ENCODE data around the gene ELMO1. TPM values are rescaled to one million over a fixed set of nuclear protein-coding genes. Genes with fewer than 3 reads are reported as not detected.

ELMO1 gene
- polyA plus RNA-seq, 2 of the 4 experiments (the other 2 are of a cell fraction), result 2.3 to 6.1 TPM

- TF ChIP-seq HOXA7 (CRISPR knock-in tag; IDR thresholded peaks at IDR 0.05) (no peak), ZNF302 (CRISPR knock-in tag; IDR thresholded peaks at IDR 0.05) (no peak), NPAS2 (CRISPR knock-in tag; IDR thresholded peaks at IDR 0.05; ENCODE audit: borderline replicate concordance) (no peak)
Observed at GRCh38 chr7:36985316-36985715, 463.3 kb downstream of the ELMO1 start (continued).

- ChIA-PET POLR2A (no interaction called here), CTCF (interaction anchor here (1.0 to 10.1 kb wide), 8 partner anchors 8 to 214 kb away, joined by 3 to 143 read pairs (median 24); no protein-coding TSS in a partner anchor)
- no peaks in the 10 kb centered on the region for H3K9me3 ChIP-seq
Observed at GRCh38 chr7:36984710-36985312, 463.9 kb downstream of the ELMO1 start.

DNA sequence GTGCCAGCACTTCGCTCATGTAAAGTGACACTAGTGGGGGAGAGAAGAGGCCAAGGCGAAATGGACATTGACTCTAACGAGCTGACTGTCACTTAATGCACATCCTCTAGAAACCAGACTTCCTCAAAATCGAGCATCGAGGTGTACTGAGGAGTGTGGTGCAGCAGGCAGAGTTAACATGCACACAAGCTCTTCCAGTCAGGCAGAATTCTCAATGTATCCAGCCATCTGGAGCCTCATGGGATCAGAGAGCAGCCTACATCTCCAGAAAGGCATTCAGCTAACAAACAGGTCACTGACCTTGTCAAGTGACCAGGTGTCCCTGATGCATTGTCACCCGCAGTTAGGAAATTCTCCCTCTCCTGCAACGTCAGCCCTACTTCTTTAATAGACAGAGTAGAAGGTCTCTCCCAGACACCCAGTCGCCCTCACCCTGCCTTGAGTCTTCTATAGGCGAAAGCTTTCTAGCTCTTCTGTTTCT lies 464.6 kb downstream of the ELMO1 start:
- Histone ChIP-seq H3K9me3 (no peaks in the 10 kb centered on the region), H3K4me2 (no peak overlapping the region), H3K27ac (no peak overlapping the region), H3K4me1 (no peaks in the 10 kb centered on the region), H3K4me3 (no peak overlapping the region)
- FAIRE-seq (no peak), ATAC-seq (no peak), DNase-seq (ENCODE audit: low read depth in 1 of 2, low spot score in 1 of 2) (no peak)
- TF ChIP-seq BHLHE40 (IDR thresholded peaks at IDR 0.05; ENCODE audit: low read depth, low read length) (no peak), E2F6 (IDR thresholded peaks at IDR 0.05; ENCODE audit: borderline replicate concordance, low read depth) (no peak), NPAS2 (CRISPR knock-in tag; IDR thresholded peaks at IDR 0.05; ENCODE audit: borderline replicate concordance) (no peak)
- 54% methylated on average over 9 of the region's 9 CpGs for WGBS (ENCODE audit: missing lambda C conversion rate)
- POLR2A ChIA-PET, result no interaction called here
- CTCF ChIA-PET, result interaction anchor here (0.5 to 10.1 kb wide), 9 partner anchors 7 to 216 kb away, joined by 3 to 143 read pairs (median 21); no protein-coding TSS in a partner anchor

More at GRCh38 chr7:36984710-36985312, 463.9 kb downstream of the ELMO1 start:
- TF ChIP-seq HES2 (IDR thresholded peaks at IDR 0.05) (no peak), RNF2 (IDR thresholded peaks at IDR 0.05; ENCODE audit: borderline replicate concordance, low read depth) (0 out of 2 replicates have a peak, but pooled peaks have one; percentile 41)
- FAIRE-seq (no peak), DNase-seq (ENCODE audit: low read depth in 1 of 2, low spot score in 1 of 2) (no peak), ATAC-seq (no peak)
- Histone ChIP-seq H3K4me1 (no peaks in the 10 kb centered on the region), H3K4me2 (no peak overlapping the region), H3K27ac (no peak overlapping the region), H3K4me3 (no peak overlapping the region)
- 48% methylated on average over 6 of the region's 6 CpGs for WGBS (ENCODE audit: missing lambda C conversion rate)

GRCh38 chr7:36982766-36983165 lies 465.9 kb downstream of the ELMO1 start:
- DNase-seq (ENCODE audit: low read depth in 1 of 2, low spot score in 1 of 2) (no peak), ATAC-seq (no peak), FAIRE-seq (no peak)
- Histone ChIP-seq H3K4me3 (no peak overlapping the region), H3K4me2 (no peak overlapping the region), H3K27ac (no peak overlapping the region), H3K4me1 (no peaks in the 10 kb centered on the region), H3K9me3 (no peaks in the 10 kb centered on the region)
- WGBS (ENCODE audit: missing lambda C conversion rate), result 61% methylated on average over 3 of the region's 3 CpGs
- TF ChIP-seq, protein P1, sequence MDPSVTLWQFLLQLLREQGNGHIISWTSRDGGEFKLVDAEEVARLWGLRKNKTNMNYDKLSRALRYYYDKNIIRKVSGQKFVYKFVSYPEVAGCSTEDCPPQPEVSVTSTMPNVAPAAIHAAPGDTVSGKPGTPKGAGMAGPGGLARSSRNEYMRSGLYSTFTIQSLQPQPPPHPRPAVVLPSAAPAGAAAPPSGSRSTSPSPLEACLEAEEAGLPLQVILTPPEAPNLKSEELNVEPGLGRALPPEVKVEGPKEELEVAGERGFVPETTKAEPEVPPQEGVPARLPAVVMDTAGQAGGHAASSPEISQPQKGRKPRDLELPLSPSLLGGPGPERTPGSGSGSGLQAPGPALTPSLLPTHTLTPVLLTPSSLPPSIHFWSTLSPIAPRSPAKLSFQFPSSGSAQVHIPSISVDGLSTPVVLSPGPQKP (IDR thresholded peaks at IDR 0.05; ENCODE audit: low read depth, low read length), result no peak
- TF ChIP-seq PHF8 (IDR thresholded peaks at IDR 0.05; ENCODE audit: borderline replicate concordance, low read depth), result no peak
- TF ChIP-seq TFCP2L1 (CRISPR knock-in tag; IDR thresholded peaks at IDR 0.05), result no peak
- no peak for TF ChIP-seq SMC3 (IDR thresholded peaks at IDR 0.05)
- no peak for TF ChIP-seq ZSCAN20 (CRISPR knock-in tag; IDR thresholded peaks at IDR 0.05)
- no peak for TF ChIP-seq FOXS1 (CRISPR knock-in tag; IDR thresholded peaks at IDR 0.05)
- TF ChIP-seq EHMT2 (IDR thresholded peaks at IDR 0.05; ENCODE audit: low read depth), result no peak
- TF ChIP-seq KDM1A (IDR thresholded peaks at IDR 0.05; ENCODE audit: low read depth), result no peak
- no peak for TF ChIP-seq FOSL2 (IDR thresholded peaks at IDR 0.05)
- no peak for TF ChIP-seq FOSL2 (CRISPR knock-in tag; IDR thresholded peaks at IDR 0.05)
- ChIA-PET CTCF (interaction anchor here (1.0 to 10.1 kb wide), 5 partner anchors 13 to 495 kb away, joined by 3 to 143 read pairs (median 21); no protein-coding TSS in a partner anchor), POLR2A (no interaction called here)

All from A549 (cell line).